ENCODE measurements around the gene MYBL2.

Gene MYBL2

GRCh38 chr20:43737925-43738324 is 71.0 kb downstream of the MYBL2 start:
- TF ChIP-seq, protein P1, sequence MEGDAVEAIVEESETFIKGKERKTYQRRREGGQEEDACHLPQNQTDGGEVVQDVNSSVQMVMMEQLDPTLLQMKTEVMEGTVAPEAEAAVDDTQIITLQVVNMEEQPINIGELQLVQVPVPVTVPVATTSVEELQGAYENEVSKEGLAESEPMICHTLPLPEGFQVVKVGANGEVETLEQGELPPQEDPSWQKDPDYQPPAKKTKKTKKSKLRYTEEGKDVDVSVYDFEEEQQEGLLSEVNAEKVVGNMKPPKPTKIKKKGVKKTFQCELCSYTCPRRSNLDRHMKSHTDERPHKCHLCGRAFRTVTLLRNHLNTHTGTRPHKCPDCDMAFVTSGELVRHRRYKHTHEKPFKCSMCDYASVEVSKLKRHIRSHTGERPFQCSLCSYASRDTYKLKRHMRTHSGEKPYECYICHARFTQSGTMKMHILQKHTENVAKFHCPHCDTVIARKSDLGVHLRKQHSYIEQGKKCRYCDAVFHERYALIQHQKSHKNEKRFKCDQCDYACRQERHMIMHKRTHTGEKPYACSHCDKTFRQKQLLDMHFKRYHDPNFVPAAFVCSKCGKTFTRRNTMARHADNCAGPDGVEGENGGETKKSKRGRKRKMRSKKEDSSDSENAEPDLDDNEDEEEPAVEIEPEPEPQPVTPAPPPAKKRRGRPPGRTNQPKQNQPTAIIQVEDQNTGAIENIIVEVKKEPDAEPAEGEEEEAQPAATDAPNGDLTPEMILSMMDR (IDR thresholded peaks at IDR 0.05; ENCODE audit: low read length, missing control alignments) = no peak
- DNase-seq (ENCODE audit: low read depth) = no peak
- H3K4me3 ChIP-seq (replicated peaks; ENCODE audit: low read depth, low read length) = no peak overlapping the region

- TF ChIP-seq, protein P1 (IDR thresholded peaks at IDR 0.05; ENCODE audit: low read length, missing control alignments) = no peak
- no peak overlapping the region for H3K4me3 ChIP-seq (replicated peaks; ENCODE audit: low read depth, low read length)
- no peak for DNase-seq (ENCODE audit: low read depth)
Observed at GRCh38 chr20:43739148-43739749, 72.3 kb downstream of the MYBL2 start.

GRCh38 chr20:43740642-43741041 is 73.7 kb downstream of the MYBL2 start:
- no peak overlapping the region for H3K4me3 ChIP-seq (replicated peaks; ENCODE audit: low read depth, low read length)
- no peak for DNase-seq (ENCODE audit: low read depth)
- TF ChIP-seq, protein P1 (IDR thresholded peaks at IDR 0.05; ENCODE audit: low read length, missing control alignments) = no peak

- H3K4me3 ChIP-seq (replicated peaks; ENCODE audit: low read depth, low read length) = no peak overlapping the region
- TF ChIP-seq, protein P1 (IDR thresholded peaks at IDR 0.05; ENCODE audit: low read length, missing control alignments) = no peak
- DNase-seq (ENCODE audit: low read depth) = no peak
Observed at GRCh38 chr20:43744151-43744611, 77.3 kb downstream of the MYBL2 start.

- H3K4me3 ChIP-seq (replicated peaks; ENCODE audit: low read depth, low read length) = no peak overlapping the region
- TF ChIP-seq, protein P1 (IDR thresholded peaks at IDR 0.05; ENCODE audit: low read length, missing control alignments) = no peak
- DNase-seq (ENCODE audit: low read depth) = no peak
Observed at GRCh38 chr20:43744966-43745730, 78.2 kb downstream of the MYBL2 start.

DNA sequence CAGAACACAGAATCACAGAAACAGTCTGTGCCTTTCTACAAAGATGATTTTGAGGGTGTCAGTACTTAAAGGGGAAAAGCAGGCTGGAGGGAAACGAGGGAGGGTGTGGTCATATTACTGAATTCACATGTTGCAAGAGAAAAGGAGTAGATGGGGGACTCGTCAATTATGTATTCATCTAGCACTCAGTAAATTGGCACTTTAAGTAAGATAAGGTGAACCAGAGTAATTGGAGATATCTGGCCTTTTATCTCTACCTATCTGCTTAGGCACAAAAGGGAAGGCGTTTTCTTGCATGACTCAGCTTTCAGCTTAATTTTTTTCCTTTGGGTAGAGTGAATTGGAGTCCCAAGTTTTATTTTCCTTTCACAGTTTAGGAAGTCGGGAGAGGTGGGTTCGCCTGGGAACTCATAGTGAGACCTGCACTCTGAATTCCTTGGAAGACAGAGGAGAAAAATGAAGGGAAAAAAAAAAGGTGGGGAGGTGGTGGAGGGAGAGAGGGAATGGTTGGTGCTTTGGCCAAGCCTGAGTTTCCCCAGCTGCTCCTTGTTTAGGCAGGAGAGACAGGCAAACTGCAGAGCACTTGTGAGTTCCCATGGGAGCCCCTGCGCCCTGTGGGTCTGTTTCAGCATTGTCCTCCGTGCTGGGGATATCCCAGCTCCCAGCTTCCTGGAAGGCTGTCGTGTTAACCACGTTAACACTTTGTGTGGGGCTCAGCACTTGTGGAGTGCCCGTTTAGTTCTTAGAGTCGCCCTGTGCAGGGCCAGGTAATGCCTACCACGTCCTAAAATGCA is 79.6 kb downstream of the MYBL2 start:
- DNase-seq (ENCODE audit: low read depth) = peak; percentile 57
- TF ChIP-seq, protein P1 (IDR thresholded peaks at IDR 0.05; ENCODE audit: low read length, missing control alignments) = no peak
- no peak overlapping the region for H3K4me3 ChIP-seq (replicated peaks; ENCODE audit: low read depth, low read length)
